Upper lobe of left lung (tissue), 4 donors: ENCODE measurements around the gene CDC14A.

Experiments
- CTCF ChIP-seq, 6 experiments: fragments of 450-650 bp in 4 of 6; fragments of 200-600 bp in 2 of 6; sonication (generic) in 2 of 6; IDR thresholded peaks; one replicate each; pipeline ENCODE4 v1.5.1; 2016 to 2019; ENCODE audit warnings: antibody characterized with exemption in 6 of 6
- EP300 ChIP-seq, 4 donors: sonication (generic); formaldehyde crosslinking; IDR thresholded peaks; one replicate each; pipeline ENCODE4 v1.5.1; 2017; ENCODE audit warnings: antibody characterized with exemption in 4 of 4, control low read depth in 2 of 4
- POLR2A ChIP-seq, 4 donors: fragments of 450-650 bp; IDR thresholded peaks; one replicate each; pipeline ENCODE4 v1.5.1; 2016 to 2017; ENCODE audit warnings: antibody characterized with exemption in 4 of 4, mild to moderate bottlenecking in 2 of 4
- POLR2AphosphoS5 ChIP-seq, 2 donors: sonication (generic); formaldehyde crosslinking; IDR thresholded peaks; one replicate each; pipeline ENCODE4 v1.5.1; 2017; ENCODE audit warnings: antibody characterized with exemption in 2 of 2

GRCh38 chr1:100391675-100392074 is 39.4 kb downstream of the CDC14A start:
- no peak for TF ChIP-seq EP300 (IDR thresholded peaks at IDR 0.05)
- no peak for TF ChIP-seq CTCF (IDR thresholded peaks at IDR 0.05)
- no peak for TF ChIP-seq POLR2AphosphoS5 (IDR thresholded peaks at IDR 0.05)
- TF ChIP-seq POLR2A (IDR thresholded peaks at IDR 0.05), result no peak
